H1 (cell line): ENCODE measurements around the gene SNX30. TPM values are rescaled to one million over a fixed set of nuclear protein-coding genes. Genes with fewer than 3 reads are reported as not detected.

Experiments
- CTCF ChIA-PET: fragments of 300-600 bp; sonication (Branson Sonifier 250); formaldehyde crosslinking; loops from one replicate; lab custom pipeline; 2021; ENCODE audit not compliant: partially characterized antibody; lab: Charles Lee
- POLR2A ChIA-PET: fragments of 300-600 bp; sonication (Branson Sonifier 250); formaldehyde crosslinking; loops from one replicate; lab custom pipeline; 2021; ENCODE audit warnings: inconsistent platforms; ENCODE audit not compliant: partially characterized antibody; lab: Charles Lee
- DNase-seq, 2 experiments: peaks; one replicate each; pipeline versions ENCODE4 v3.0.0 to v3.0.0-alpha.2; 2010 to 2022; ENCODE audit warnings: low spot score in 2 of 2, low read depth in 1 of 2, mixed read lengths in 1 of 2
- FAIRE-seq: peaks from 2 replicates; lab custom pipeline; 2011; peaks lifted over from hg19 to GRCh38; lab: Jason Lieb, UNC
- H2AFZ ChIP-seq: 2 replicates; pipeline ENCODE4 v1.8.1; 2012; ENCODE audit warnings: low read length, inconsistent platforms
- H2AK5ac ChIP-seq: 2 replicates; pipeline ENCODE4 v1.6.1; 2013; ENCODE audit warnings: low read depth, low read length
- H2BK120ac ChIP-seq: replicated peaks from 2 replicates; pipeline ENCODE3; 2013; ENCODE audit warnings: low read depth, low read length, inconsistent platforms
- H2BK12ac ChIP-seq: 2 replicates; pipeline ENCODE4 v1.6.1; 2013; ENCODE audit warnings: low read depth, low read length
- H2BK15ac ChIP-seq: 2 replicates; pipeline ENCODE4 v1.6.1; 2013; ENCODE audit warnings: low read length
- H2BK20ac ChIP-seq: 2 replicates; pipeline ENCODE4 v1.6.1; 2013; ENCODE audit warnings: low read length
- H2BK5ac ChIP-seq: 2 replicates; pipeline ENCODE4 v1.6.1; 2013; ENCODE audit warnings: low read depth, low read length
- H3K14ac ChIP-seq: 2 replicates; pipeline ENCODE4 v1.6.1; 2013; ENCODE audit warnings: inconsistent platforms; ENCODE audit not compliant: insufficient read length
- H3K18ac ChIP-seq: 2 replicates; pipeline ENCODE4 v1.6.1; 2013; ENCODE audit warnings: low read length; ENCODE audit errors: extremely low read depth
- H3K23ac ChIP-seq: 2 replicates; pipeline ENCODE4 v1.6.1; 2013; ENCODE audit warnings: inconsistent platforms; ENCODE audit not compliant: insufficient read length
- H3K23me2 ChIP-seq: 2 replicates; pipeline ENCODE4 v1.6.1; 2013; ENCODE audit warnings: low read depth, low read length
- H3K27ac ChIP-seq: 2 replicates; pipeline ENCODE4 v1.6.1; 2011; ENCODE audit warnings: low read depth, low read length, inconsistent platforms
- H3K27me3 ChIP-seq, 4 experiments: replicated peaks in 1 of 4; 1 replicate in 1 of 4; 2 replicates in 3 of 4; pipeline versions ENCODE4 v1.6.1 to v1.8.1; 2011 to 2013; ENCODE audit warnings: low read length in 3 of 4, mild to moderate bottlenecking in 3 of 4, inconsistent platforms in 2 of 4, mixed read lengths in 2 of 4, moderate library complexity in 1 of 4; ENCODE audit not compliant: control insufficient read depth in 3 of 4, insufficient read depth in 3 of 4; ENCODE audit errors: extremely low read depth in 1 of 4
- H3K36me3 ChIP-seq, 4 experiments: 2 replicates each; pipeline versions ENCODE4 v1.6.1 to v1.8.1; 2011 to 2013; ENCODE audit warnings: mild to moderate bottlenecking in 4 of 4, low read length in 3 of 4, moderate library complexity in 2 of 4, control low read depth in 1 of 4, inconsistent platforms in 1 of 4; ENCODE audit not compliant: insufficient read depth in 4 of 4, control insufficient read depth in 2 of 4
- H3K4ac ChIP-seq: replicated peaks from 2 replicates; pipeline ENCODE3; 2013; ENCODE audit warnings: low read length, low read depth, mixed read lengths, inconsistent platforms; ENCODE audit not compliant: insufficient read length
- H3K4me1 ChIP-seq, 4 experiments: replicated peaks in 1 of 4; 1 replicate in 1 of 4; 2 replicates in 3 of 4; pipeline versions ENCODE4 v1.6.1 to v1.8.1; 2011 to 2013; ENCODE audit warnings: low read length in 3 of 4, inconsistent platforms in 2 of 4, mixed read lengths in 1 of 4; ENCODE audit not compliant: insufficient read depth in 4 of 4, control insufficient read depth in 3 of 4
- H3K4me2 ChIP-seq, 2 experiments: 2 replicates each; pipeline versions ENCODE4 v1.6.1 to v1.8.1; 2011 to 2013; ENCODE audit warnings: low read depth in 2 of 2, low read length in 2 of 2, control low read depth in 1 of 2, inconsistent platforms in 1 of 2, mild to moderate bottlenecking in 1 of 2; ENCODE audit not compliant: insufficient read depth in 1 of 2
- H3K4me3 ChIP-seq, 4 experiments: fragments of 200-600, 300-600 bp in 1 of 4; sonication (generic), shearing (Covaris generic), sonication (Bioruptor Twin) in 1 of 4; 2 replicates each; pipeline versions ENCODE4 v1.5.1 to v1.8.1; 2011 to 2016; ENCODE audit warnings: low read length in 4 of 4, low read depth in 3 of 4, control low read depth in 2 of 4, inconsistent platforms in 2 of 4, mild to moderate bottlenecking in 2 of 4, mixed read lengths in 1 of 4, moderate library complexity in 1 of 4; ENCODE audit not compliant: insufficient read depth in 2 of 4; ENCODE audit errors: extremely low read depth in 1 of 4
- H3K56ac ChIP-seq: replicated peaks from 2 replicates; pipeline ENCODE3; 2013; ENCODE audit warnings: low read depth, mild to moderate bottlenecking, mixed read lengths, low read length, inconsistent platforms; ENCODE audit not compliant: insufficient read length
- H3K79me1 ChIP-seq: 2 replicates; pipeline ENCODE4 v1.6.1; 2013; ENCODE audit warnings: low read depth, low read length, control low read depth
- H3K79me2 ChIP-seq, 2 experiments: 2 replicates each; pipeline versions ENCODE4 v1.6.1 to v1.8.1; 2012 to 2013; ENCODE audit warnings: low read length in 2 of 2, mild to moderate bottlenecking in 2 of 2, inconsistent platforms in 1 of 2; ENCODE audit not compliant: insufficient read depth in 2 of 2, control insufficient read depth in 1 of 2
- H3K9ac ChIP-seq, 4 experiments: replicated peaks in 1 of 4; 1 replicate in 1 of 4; 2 replicates in 3 of 4; pipeline versions ENCODE4 v1.6.1 to v1.8.1; 2011 to 2013; ENCODE audit warnings: low read depth in 3 of 4, low read length in 3 of 4, control low read depth in 2 of 4, mild to moderate bottlenecking in 2 of 4, moderate library complexity in 2 of 4, inconsistent platforms in 1 of 4; ENCODE audit errors: extremely low read depth in 1 of 4
- H3K9me3 ChIP-seq, 2 experiments: 2 replicates each; pipeline versions ENCODE4 v1.6.1 to v1.8.1; 2012 to 2013; ENCODE audit warnings: mild to moderate bottlenecking in 2 of 2, moderate library complexity in 2 of 2, control low read depth in 1 of 2, inconsistent platforms in 1 of 2, low read depth in 1 of 2, low read length in 1 of 2, mixed read lengths in 1 of 2; ENCODE audit not compliant: insufficient read depth in 2 of 2
- H4K20me1 ChIP-seq, 2 experiments: replicated peaks in 1 of 2; 2 replicates each; pipeline versions ENCODE3 to v1.8.1; 2011 to 2013; ENCODE audit warnings: inconsistent platforms in 2 of 2, low read length in 2 of 2, mild to moderate bottlenecking in 1 of 2; ENCODE audit not compliant: insufficient read depth in 2 of 2, control insufficient read depth in 1 of 2
- H4K5ac ChIP-seq: 2 replicates; pipeline ENCODE4 v1.6.1; 2013; ENCODE audit warnings: low read length, low read depth, mixed read lengths, inconsistent platforms; ENCODE audit not compliant: insufficient read length
- H4K8ac ChIP-seq: 2 replicates; pipeline ENCODE4 v1.8.0; 2013; ENCODE audit warnings: mild to moderate bottlenecking, moderate library complexity, low read length, inconsistent platforms; ENCODE audit not compliant: insufficient read depth; ENCODE audit errors: extremely low read depth
- H4K91ac ChIP-seq: replicated peaks from 2 replicates; pipeline ENCODE3; 2013; ENCODE audit warnings: low read length, mixed read lengths, inconsistent platforms; ENCODE audit not compliant: insufficient read length
- CREB1 ChIP-seq: IDR thresholded peaks from 2 replicates; pipeline ENCODE4 v1.6.1; 2012; ENCODE audit warnings: inconsistent platforms
- EP300 ChIP-seq, 2 experiments: IDR thresholded peaks; 1 replicate in 1 of 2; 2 replicates in 1 of 2; pipeline ENCODE4 v1.6.1; 2011 to 2012; ENCODE audit warnings: low read depth in 2 of 2, low read length in 2 of 2, mild to moderate bottlenecking in 2 of 2, borderline replicate concordance in 1 of 2, inconsistent platforms in 1 of 2, moderate library complexity in 1 of 2
- JUN ChIP-seq: IDR thresholded peaks from 2 replicates; pipeline ENCODE4 v1.6.1; 2011; ENCODE audit warnings: low read depth, mild to moderate bottlenecking, improper control_type of control experiment, low read length
- KDM4A ChIP-seq: IDR thresholded peaks from one replicate; pipeline ENCODE4 v1.7.1; 2012; ENCODE audit warnings: low read depth, mild to moderate bottlenecking, moderate library complexity, low read length, inconsistent platforms; ENCODE audit not compliant: severe bottlenecking
- NRF1 ChIP-seq: IDR thresholded peaks from 2 replicates; pipeline ENCODE4 v1.6.1; 2011; ENCODE audit warnings: mild to moderate bottlenecking, low read depth, low read length, improper control_type of control experiment
- PHF8 ChIP-seq: fragments of 200-600 bp; sonication (generic); conservative IDR thresholded peaks from 2 replicates; pipeline ENCODE4 v1.7.1; 2012; ENCODE audit warnings: low read depth, mild to moderate bottlenecking, inconsistent platforms, low read length, moderate library complexity
- POLR2AphosphoS5 ChIP-seq: IDR thresholded peaks from 2 replicates; pipeline ENCODE4 v1.6.1; 2011; ENCODE audit warnings: low read depth, low read length
- SIRT6 ChIP-seq: IDR thresholded peaks from one replicate; pipeline ENCODE4 v1.7.1; 2012; ENCODE audit warnings: low read length, inconsistent platforms
- SP1 ChIP-seq: IDR thresholded peaks from 2 replicates; pipeline ENCODE4 v1.6.1; 2011; ENCODE audit warnings: low read depth, low read length
- SRF ChIP-seq: IDR thresholded peaks from 2 replicates; pipeline ENCODE4 v1.6.1; 2011; ENCODE audit warnings: mild to moderate bottlenecking, low read depth, low read length, moderate library complexity
- WGBS, 2 experiments: shearing (Covaris generic) in 1 of 2; methylation state at CpG; one replicate each; pipeline versions ENCODE4 v1.1.6 to v1.1.7; 2013 to 2015; ENCODE audit warnings: low lambda C conversion rate in 2 of 2, mixed read lengths in 2 of 2, inconsistent platforms in 1 of 2, low coverage in 1 of 2, missing lambda C conversion rate in 1 of 2; ENCODE audit not compliant: insufficient replicate concordance in 2 of 2, insufficient coverage in 1 of 2, insufficient read length in 1 of 2; ENCODE audit errors: extremely low coverage in 1 of 2, missing lambda C conversion rate in 1 of 2; 5-methylcytosine and 5-hydroxymethylcytosine counted together
- polyA plus RNA-seq, 7 experiments: library from polyadenylated mRNA; depleted of rRNA in 3 of 7; stranded (reverse) in 5 of 7; unstranded in 2 of 7; fragments of >200 nt in 5 of 7; fragments of 200-250 nt in 2 of 7; gene quantifications; 1 replicate in 5 of 7; 2 replicates in 1 of 7; 4 replicates in 1 of 7; pipeline versions ENCODE4 v1.2.1 to v1.2.3, GENCODE V29; 2011 to 2013; ENCODE audit warnings: missing spikeins in 2 of 7, mixed read lengths in 2 of 7
- total RNA-seq: library from RNA; stranded (reverse); fragmentation: NEBNext Ultra II Directional; extraction: Animal tissue kit (Norgen Biotek cat#: 25700); gene quantifications from 2 replicates; pipeline ENCODE4 v1.2.1, GENCODE V29; 2021
- TF ChIP-seq, protein P1 (sequence below): IDR thresholded peaks from 2 replicates; pipeline ENCODE4 v1.6.1; 2012; ENCODE audit warnings: inconsistent platforms
- TF ChIP-seq, protein P2 (sequence below): IDR thresholded peaks from 2 replicates; pipeline ENCODE4 v1.6.1; 2011; ENCODE audit warnings: low read depth, mild to moderate bottlenecking, low read length; ENCODE audit not compliant: insufficient read depth
- TF ChIP-seq, protein P3 (sequence below): IDR thresholded peaks from 2 replicates; pipeline ENCODE4 v1.6.1; 2012; ENCODE audit warnings: inconsistent platforms

The SNX30 gene
- total and polyA plus RNA-seq, 2 of the 8 experiments (the other 6 are each of a cell fraction or from before 2014, with no cell fraction given), result 4.0 to 12.2 TPM

DNA sequence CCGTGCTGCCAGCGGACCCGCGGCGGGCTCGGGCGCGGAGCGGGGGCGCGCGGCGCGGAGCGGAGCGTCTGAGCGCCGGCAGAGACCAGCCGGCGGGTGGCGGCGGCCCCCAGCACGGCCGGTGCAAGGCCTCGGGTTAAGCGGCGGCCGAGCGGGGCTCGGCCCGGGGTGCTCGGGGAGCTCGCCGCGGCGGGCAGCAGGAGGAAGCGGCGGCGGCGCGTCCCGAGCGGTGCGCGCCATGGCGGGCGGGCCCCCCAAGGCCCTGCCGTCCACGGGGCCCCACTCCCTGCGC is 150 bp downstream of the SNX30 start:
- Histone ChIP-seq H3K36me3 (no peaks in the 10 kb centered on the region), H2BK12ac (no peak overlapping the region), H3K23ac (no peak overlapping the region), H3K23me2 (peaks cover 12% of the 10 kb centered on the region), H3K14ac (no peak overlapping the region), H3K9ac (peak overlapping the region in 2 of 4 experiments; percentile 48 to 50; a peak in 3 of 7 replicates), H2AFZ (no peak overlapping the region), H2AK5ac (no peak overlapping the region), H3K79me1 (no peaks in the 10 kb centered on the region), H4K91ac (no peak overlapping the region), H2BK120ac (no peak overlapping the region), H2BK15ac (no peak overlapping the region), H3K79me2 (peaks cover 0 to 8% of the 10 kb centered on the region in 2 experiments; a peak in 1 of 4 replicates), H3K56ac (no peak overlapping the region), H3K27ac (no peak overlapping the region), H4K8ac (0 out of 2 replicates have a peak overlapping the region, but pooled peaks have one; percentile 21), H3K4me3 (peak overlapping the region; percentile 41 to 84 (median 58)), H2BK5ac (no peak overlapping the region), H3K9me3 (no peaks in the 10 kb centered on the region), H3K18ac (no peak overlapping the region), H3K4ac (no peak overlapping the region), H2BK20ac (no peak overlapping the region), H4K5ac (no peak overlapping the region), H3K4me2 (peak overlapping the region; percentile 71 to 96), H4K20me1 (no peaks in the 10 kb centered on the region), H3K27me3 (no peaks in the 10 kb centered on the region), H3K4me1 (peaks cover 0 to 7% (median 5%) of the 10 kb centered on the region in 4 experiments; a peak in 6 of 7 replicates)
- ChIA-PET CTCF (interaction anchor here (1.0 to 3.2 kb wide), 6 partner anchors 10 to 653 kb away, joined by 3 to 10 read pairs (median 4); no protein-coding TSS in a partner anchor), POLR2A (interaction anchor here (0.9 to 1.7 kb wide), 7 partner anchors 11 to 117 kb away, joined by 3 to 4 read pairs (median 3); no protein-coding TSS in a partner anchor)
- 2% methylated on average over 28 of the region's 50 CpGs; no CpG with 5 or more reads in 1 of the 2 experiments for WGBS, 2 experiments
- no peak for DNase-seq
- no peak for FAIRE-seq
- TF ChIP-seq SRF (no peak), KDM4A (peak; percentile 57), SIRT6 (no peak), EP300 (IDR thresholded peaks at IDR 0.05; ENCODE audit: borderline replicate concordance in 1 of 2, low read depth in 2 of 2, low read length in 2 of 2) (no peak), CREB1 (no peak), JUN (no peak), SP1 (no peak), POLR2AphosphoS5 (no peak), PHF8 (0 out of 2 replicates have a peak, but pooled peaks have one; percentile 35), NRF1 (no peak)
- TF ChIP-seq, protein P1, sequence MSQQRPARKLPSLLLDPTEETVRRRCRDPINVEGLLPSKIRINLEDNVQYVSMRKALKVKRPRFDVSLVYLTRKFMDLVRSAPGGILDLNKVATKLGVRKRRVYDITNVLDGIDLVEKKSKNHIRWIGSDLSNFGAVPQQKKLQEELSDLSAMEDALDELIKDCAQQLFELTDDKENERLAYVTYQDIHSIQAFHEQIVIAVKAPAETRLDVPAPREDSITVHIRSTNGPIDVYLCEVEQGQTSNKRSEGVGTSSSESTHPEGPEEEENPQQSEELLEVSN, result no peak
- TF ChIP-seq, protein P2, sequence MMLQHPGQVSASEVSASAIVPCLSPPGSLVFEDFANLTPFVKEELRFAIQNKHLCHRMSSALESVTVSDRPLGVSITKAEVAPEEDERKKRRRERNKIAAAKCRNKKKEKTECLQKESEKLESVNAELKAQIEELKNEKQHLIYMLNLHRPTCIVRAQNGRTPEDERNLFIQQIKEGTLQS, result no peak
- TF ChIP-seq, protein P3, sequence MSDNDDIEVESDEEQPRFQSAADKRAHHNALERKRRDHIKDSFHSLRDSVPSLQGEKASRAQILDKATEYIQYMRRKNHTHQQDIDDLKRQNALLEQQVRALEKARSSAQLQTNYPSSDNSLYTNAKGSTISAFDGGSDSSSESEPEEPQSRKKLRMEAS, result no peak
